H1 (cell line): ENCODE measurements around the gene MCF2L2. TPM values are rescaled to one million over a fixed set of nuclear protein-coding genes. Genes with fewer than 3 reads are reported as not detected.

Experiments used
- CTCF ChIA-PET: fragments of 300-600 bp; sonication (Branson Sonifier 250); formaldehyde crosslinking; loops from one replicate; lab custom pipeline; 2021; ENCODE audit not compliant: partially characterized antibody; lab: Charles Lee
- POLR2A ChIA-PET: fragments of 300-600 bp; sonication (Branson Sonifier 250); formaldehyde crosslinking; loops from one replicate; lab custom pipeline; 2021; ENCODE audit warnings: inconsistent platforms; ENCODE audit not compliant: partially characterized antibody; lab: Charles Lee
- DNase-seq, 2 experiments: peaks; one replicate each; pipeline versions ENCODE4 v3.0.0 to v3.0.0-alpha.2; 2010 to 2022; ENCODE audit warnings: low spot score in 2 of 2, low read depth in 1 of 2, mixed read lengths in 1 of 2
- FAIRE-seq: peaks from 2 replicates; lab custom pipeline; 2011; peaks lifted over from hg19 to GRCh38; lab: Jason Lieb, UNC
- H2AFZ ChIP-seq: 2 replicates; pipeline ENCODE4 v1.8.1; 2012; ENCODE audit warnings: low read length, inconsistent platforms
- H2AK5ac ChIP-seq: 2 replicates; pipeline ENCODE4 v1.6.1; 2013; ENCODE audit warnings: low read depth, low read length
- H2BK120ac ChIP-seq: replicated peaks from 2 replicates; pipeline ENCODE3; 2013; ENCODE audit warnings: low read depth, low read length, inconsistent platforms
- H2BK12ac ChIP-seq: 2 replicates; pipeline ENCODE4 v1.6.1; 2013; ENCODE audit warnings: low read depth, low read length
- H2BK15ac ChIP-seq: 2 replicates; pipeline ENCODE4 v1.6.1; 2013; ENCODE audit warnings: low read length
- H2BK20ac ChIP-seq: 2 replicates; pipeline ENCODE4 v1.6.1; 2013; ENCODE audit warnings: low read length
- H2BK5ac ChIP-seq: 2 replicates; pipeline ENCODE4 v1.6.1; 2013; ENCODE audit warnings: low read depth, low read length
- H3K14ac ChIP-seq: 2 replicates; pipeline ENCODE4 v1.6.1; 2013; ENCODE audit warnings: inconsistent platforms; ENCODE audit not compliant: insufficient read length
- H3K18ac ChIP-seq: 2 replicates; pipeline ENCODE4 v1.6.1; 2013; ENCODE audit warnings: low read length; ENCODE audit errors: extremely low read depth
- H3K23ac ChIP-seq: 2 replicates; pipeline ENCODE4 v1.6.1; 2013; ENCODE audit warnings: inconsistent platforms; ENCODE audit not compliant: insufficient read length
- H3K23me2 ChIP-seq: 2 replicates; pipeline ENCODE4 v1.6.1; 2013; ENCODE audit warnings: low read depth, low read length
- H3K27ac ChIP-seq: 2 replicates; pipeline ENCODE4 v1.6.1; 2011; ENCODE audit warnings: low read depth, low read length, inconsistent platforms
- H3K27me3 ChIP-seq, 4 experiments: replicated peaks in 1 of 4; 1 replicate in 1 of 4; 2 replicates in 3 of 4; pipeline versions ENCODE4 v1.6.1 to v1.8.1; 2011 to 2013; ENCODE audit warnings: low read length in 3 of 4, mild to moderate bottlenecking in 3 of 4, inconsistent platforms in 2 of 4, mixed read lengths in 2 of 4, moderate library complexity in 1 of 4; ENCODE audit not compliant: control insufficient read depth in 3 of 4, insufficient read depth in 3 of 4; ENCODE audit errors: extremely low read depth in 1 of 4
- H3K36me3 ChIP-seq, 4 experiments: 2 replicates each; pipeline versions ENCODE4 v1.6.1 to v1.8.1; 2011 to 2013; ENCODE audit warnings: mild to moderate bottlenecking in 4 of 4, low read length in 3 of 4, moderate library complexity in 2 of 4, control low read depth in 1 of 4, inconsistent platforms in 1 of 4; ENCODE audit not compliant: insufficient read depth in 4 of 4, control insufficient read depth in 2 of 4
- H3K4ac ChIP-seq: replicated peaks from 2 replicates; pipeline ENCODE3; 2013; ENCODE audit warnings: low read length, low read depth, mixed read lengths, inconsistent platforms; ENCODE audit not compliant: insufficient read length
- H3K4me1 ChIP-seq, 4 experiments: replicated peaks in 1 of 4; 1 replicate in 1 of 4; 2 replicates in 3 of 4; pipeline versions ENCODE4 v1.6.1 to v1.8.1; 2011 to 2013; ENCODE audit warnings: low read length in 3 of 4, inconsistent platforms in 2 of 4, mixed read lengths in 1 of 4; ENCODE audit not compliant: insufficient read depth in 4 of 4, control insufficient read depth in 3 of 4
- H3K4me2 ChIP-seq, 2 experiments: 2 replicates each; pipeline versions ENCODE4 v1.6.1 to v1.8.1; 2011 to 2013; ENCODE audit warnings: low read depth in 2 of 2, low read length in 2 of 2, control low read depth in 1 of 2, inconsistent platforms in 1 of 2, mild to moderate bottlenecking in 1 of 2; ENCODE audit not compliant: insufficient read depth in 1 of 2
- H3K4me3 ChIP-seq, 4 experiments: fragments of 200-600, 300-600 bp in 1 of 4; sonication (generic), shearing (Covaris generic), sonication (Bioruptor Twin) in 1 of 4; 2 replicates each; pipeline versions ENCODE4 v1.5.1 to v1.8.1; 2011 to 2016; ENCODE audit warnings: low read length in 4 of 4, low read depth in 3 of 4, control low read depth in 2 of 4, inconsistent platforms in 2 of 4, mild to moderate bottlenecking in 2 of 4, mixed read lengths in 1 of 4, moderate library complexity in 1 of 4; ENCODE audit not compliant: insufficient read depth in 2 of 4; ENCODE audit errors: extremely low read depth in 1 of 4
- H3K56ac ChIP-seq: replicated peaks from 2 replicates; pipeline ENCODE3; 2013; ENCODE audit warnings: low read depth, mild to moderate bottlenecking, mixed read lengths, low read length, inconsistent platforms; ENCODE audit not compliant: insufficient read length
- H3K79me1 ChIP-seq: 2 replicates; pipeline ENCODE4 v1.6.1; 2013; ENCODE audit warnings: low read depth, low read length, control low read depth
- H3K79me2 ChIP-seq, 2 experiments: 2 replicates each; pipeline versions ENCODE4 v1.6.1 to v1.8.1; 2012 to 2013; ENCODE audit warnings: low read length in 2 of 2, mild to moderate bottlenecking in 2 of 2, inconsistent platforms in 1 of 2; ENCODE audit not compliant: insufficient read depth in 2 of 2, control insufficient read depth in 1 of 2
- H3K9ac ChIP-seq, 4 experiments: replicated peaks in 1 of 4; 1 replicate in 1 of 4; 2 replicates in 3 of 4; pipeline versions ENCODE4 v1.6.1 to v1.8.1; 2011 to 2013; ENCODE audit warnings: low read depth in 3 of 4, low read length in 3 of 4, control low read depth in 2 of 4, mild to moderate bottlenecking in 2 of 4, moderate library complexity in 2 of 4, inconsistent platforms in 1 of 4; ENCODE audit errors: extremely low read depth in 1 of 4
- H3K9me3 ChIP-seq, 2 experiments: 2 replicates each; pipeline versions ENCODE4 v1.6.1 to v1.8.1; 2012 to 2013; ENCODE audit warnings: mild to moderate bottlenecking in 2 of 2, moderate library complexity in 2 of 2, control low read depth in 1 of 2, inconsistent platforms in 1 of 2, low read depth in 1 of 2, low read length in 1 of 2, mixed read lengths in 1 of 2; ENCODE audit not compliant: insufficient read depth in 2 of 2
- H4K20me1 ChIP-seq, 2 experiments: replicated peaks in 1 of 2; 2 replicates each; pipeline versions ENCODE3 to v1.8.1; 2011 to 2013; ENCODE audit warnings: inconsistent platforms in 2 of 2, low read length in 2 of 2, mild to moderate bottlenecking in 1 of 2; ENCODE audit not compliant: insufficient read depth in 2 of 2, control insufficient read depth in 1 of 2
- H4K5ac ChIP-seq: 2 replicates; pipeline ENCODE4 v1.6.1; 2013; ENCODE audit warnings: low read length, low read depth, mixed read lengths, inconsistent platforms; ENCODE audit not compliant: insufficient read length
- H4K8ac ChIP-seq: 2 replicates; pipeline ENCODE4 v1.8.0; 2013; ENCODE audit warnings: mild to moderate bottlenecking, moderate library complexity, low read length, inconsistent platforms; ENCODE audit not compliant: insufficient read depth; ENCODE audit errors: extremely low read depth
- H4K91ac ChIP-seq: replicated peaks from 2 replicates; pipeline ENCODE3; 2013; ENCODE audit warnings: low read length, mixed read lengths, inconsistent platforms; ENCODE audit not compliant: insufficient read length
- ATF2 ChIP-seq: IDR thresholded peaks from 2 replicates; pipeline ENCODE4 v1.6.1; 2012; ENCODE audit warnings: low read length, inconsistent platforms
- CHD2 ChIP-seq: IDR thresholded peaks from 2 replicates; pipeline ENCODE4 v1.6.1; 2012; ENCODE audit warnings: low read length, improper control_type of control experiment
- EP300 ChIP-seq, 2 experiments: IDR thresholded peaks; 1 replicate in 1 of 2; 2 replicates in 1 of 2; pipeline ENCODE4 v1.6.1; 2011 to 2012; ENCODE audit warnings: low read depth in 2 of 2, low read length in 2 of 2, mild to moderate bottlenecking in 2 of 2, borderline replicate concordance in 1 of 2, inconsistent platforms in 1 of 2, moderate library complexity in 1 of 2
- GTF2F1 ChIP-seq: IDR thresholded peaks from 2 replicates; pipeline ENCODE4 v1.6.1; 2012; ENCODE audit warnings: low read depth, low read length, improper control_type of control experiment, borderline replicate concordance
- KDM4A ChIP-seq: IDR thresholded peaks from one replicate; pipeline ENCODE4 v1.7.1; 2012; ENCODE audit warnings: low read depth, mild to moderate bottlenecking, moderate library complexity, low read length, inconsistent platforms; ENCODE audit not compliant: severe bottlenecking
- POU5F1 ChIP-seq: IDR thresholded peaks from 2 replicates; pipeline ENCODE4 v1.6.1; 2011; ENCODE audit warnings: low read depth, mild to moderate bottlenecking, low read length, moderate library complexity
- RNF2 ChIP-seq: fragments of 200-900, 300-1000 bp; sonication (generic); IDR thresholded peaks from 2 replicates; pipeline ENCODE4 v1.7.1; 2016; ENCODE audit warnings: borderline replicate concordance, low read depth, mild to moderate bottlenecking, antibody characterized with exemption, low read length; ENCODE audit not compliant: poor library complexity, severe bottlenecking; ENCODE audit errors: missing control alignments
- SAP30 ChIP-seq: fragments of 300-600 bp; sonication (generic); IDR thresholded peaks from 2 replicates; pipeline ENCODE4 v1.7.1; 2012; ENCODE audit warnings: low read length, moderate library complexity, mild to moderate bottlenecking, inconsistent platforms; ENCODE audit not compliant: insufficient read depth, insufficient replicate concordance
- SIX5 ChIP-seq: IDR thresholded peaks from 2 replicates; pipeline ENCODE4 v1.6.1; 2011; ENCODE audit warnings: mild to moderate bottlenecking, low read depth, low read length
- SP2 ChIP-seq: IDR thresholded peaks from 2 replicates; pipeline ENCODE4 v1.6.1; 2012; ENCODE audit warnings: mild to moderate bottlenecking, low read length, inconsistent platforms
- TAF7 ChIP-seq: optimal IDR thresholded peaks from 2 replicates; pipeline ENCODE3; 2011; ENCODE audit warnings: low read depth, mild to moderate bottlenecking, inconsistent platforms, low read length, moderate library complexity, borderline replicate concordance
- WGBS, 2 experiments: shearing (Covaris generic) in 1 of 2; methylation state at CpG; one replicate each; pipeline versions ENCODE4 v1.1.6 to v1.1.7; 2013 to 2015; ENCODE audit warnings: low lambda C conversion rate in 2 of 2, mixed read lengths in 2 of 2, inconsistent platforms in 1 of 2, low coverage in 1 of 2, missing lambda C conversion rate in 1 of 2; ENCODE audit not compliant: insufficient replicate concordance in 2 of 2, insufficient coverage in 1 of 2, insufficient read length in 1 of 2; ENCODE audit errors: extremely low coverage in 1 of 2, missing lambda C conversion rate in 1 of 2; 5-methylcytosine and 5-hydroxymethylcytosine counted together
- polyA plus RNA-seq, 7 experiments: library from polyadenylated mRNA; depleted of rRNA in 3 of 7; stranded (reverse) in 5 of 7; unstranded in 2 of 7; fragments of >200 nt in 5 of 7; fragments of 200-250 nt in 2 of 7; gene quantifications; 1 replicate in 5 of 7; 2 replicates in 1 of 7; 4 replicates in 1 of 7; pipeline versions ENCODE4 v1.2.1 to v1.2.3, GENCODE V29; 2011 to 2013; ENCODE audit warnings: missing spikeins in 2 of 7, mixed read lengths in 2 of 7
- total RNA-seq: library from RNA; stranded (reverse); fragmentation: NEBNext Ultra II Directional; extraction: Animal tissue kit (Norgen Biotek cat#: 25700); gene quantifications from 2 replicates; pipeline ENCODE4 v1.2.1, GENCODE V29; 2021

Gene MCF2L2
- total and polyA plus RNA-seq, 2 of the 8 experiments (the other 6 are each of a cell fraction or from before 2014, with no cell fraction given): 4.1 to 13.7 TPM

GRCh38 chr3:183259087-183259486 is 169.3 kb downstream of the MCF2L2 start:
- ChIA-PET POLR2A (interaction anchor here (0.6 to 1.2 kb wide), 2 partner anchors 9 to 1486 kb away, joined by 4 read pairs; no protein-coding TSS in a partner anchor), CTCF (interaction anchor here (0.7 to 3.2 kb wide), 3 partner anchors 75 to 142 kb away, joined by 3 to 14 read pairs (median 3); no protein-coding TSS in a partner anchor)
- Histone ChIP-seq H2BK120ac (no peak overlapping the region), H2BK20ac (no peak overlapping the region), H3K14ac (no peak overlapping the region), H3K56ac (no peak overlapping the region), H2BK15ac (no peak overlapping the region), H4K8ac (no peak overlapping the region), H3K4me1 (peaks cover 4 to 20% (median 14%) of the 10 kb centered on the region in 4 experiments; a peak in 6 of 7 replicates), H3K36me3 (0 out of 8 replicates have a peak, but pooled peaks cover 0 to 5% (median 0%) of the 10 kb centered on the region in 4 experiments), H4K91ac (no peak overlapping the region), H2BK5ac (no peak overlapping the region), H3K79me1 (0 out of 2 replicates have a peak, but pooled peaks cover 3% of the 10 kb centered on the region), H3K4me3 (no peak overlapping the region), H3K9ac (no peak overlapping the region), H4K20me1 (no peaks in the 10 kb centered on the region), H3K27me3 (peaks cover 0 to 8% (median 6%) of the 10 kb centered on the region in 4 experiments; a peak in 3 of 7 replicates), H3K23ac (no peak overlapping the region), H3K23me2 (peaks cover 6% of the 10 kb centered on the region), H2AFZ (no peak overlapping the region), H3K27ac (no peak overlapping the region), H2BK12ac (no peak overlapping the region)
- DNase-seq (no peak), FAIRE-seq (no peak)
- WGBS, 2 experiments: 93% methylated on average over 3 of the region's 3 CpGs; no CpG with 5 or more reads in 1 of the 2 experiments
- no peak for TF ChIP-seq KDM4A
- no peak for TF ChIP-seq ATF2
- no peak for TF ChIP-seq RNF2
- no peak for TF ChIP-seq SIX5
- no peak for TF ChIP-seq POU5F1
- TF ChIP-seq CHD2: no peak
- no peak for TF ChIP-seq TAF7
- no peak for TF ChIP-seq EP300 (IDR thresholded peaks at IDR 0.05; ENCODE audit: borderline replicate concordance in 1 of 2, low read depth in 2 of 2, low read length in 2 of 2)
- no peak for TF ChIP-seq GTF2F1
- TF ChIP-seq SP2: no peak
- TF ChIP-seq SAP30: no peak
- TF ChIP-seq, all 59 proteins: peak for 0
- Histone ChIP-seq H3K18ac (no peak overlapping the region), H3K9me3 (no peaks in the 10 kb centered on the region), H2AK5ac (no peak overlapping the region), H3K4ac (no peak overlapping the region), H4K5ac (no peak overlapping the region), H3K4me2 (no peak overlapping the region), H3K79me2 (peaks cover 0 to 13% of the 10 kb centered on the region in 2 experiments; a peak in 2 of 4 replicates)
